ENCODE data around the gene TDRD1. TPM values are rescaled to one million over a fixed set of nuclear protein-coding genes. Genes with fewer than 3 reads are reported as not detected.

The TDRD1 gene
- total RNA-seq, 2 donors from 2014 or later: 0.78 to 0.99 TPM

GRCh38 chr10:114228156-114228555 lies 49.0 kb downstream of the TDRD1 start:
- Histone ChIP-seq H3K36me3 (replicated peaks in 1 of 2; ENCODE audit: insufficient read depth in 1 of 2, low read depth in 2 of 2) (no peaks in the 10 kb centered on the region), H3K27ac (no peak overlapping the region), H3K27me3 (no peaks in the 10 kb centered on the region), H3K4me3 (no peak overlapping the region), H3K9me3 (no peaks in the 10 kb centered on the region), H3K4me1 (no peaks in the 10 kb centered on the region)
- 66 to 68% methylated on average over 3 of the region's 3 CpGs for WGBS, 2 donors
- TF ChIP-seq POLR2A (IDR thresholded peaks at IDR 0.05) (no peak), CTCF (IDR thresholded peaks at IDR 0.05) (no peak)
- DNase-seq (no peak), ATAC-seq (no peak)
- intact Hi-C loops (cut with DNase I): no loop called here

DNA sequence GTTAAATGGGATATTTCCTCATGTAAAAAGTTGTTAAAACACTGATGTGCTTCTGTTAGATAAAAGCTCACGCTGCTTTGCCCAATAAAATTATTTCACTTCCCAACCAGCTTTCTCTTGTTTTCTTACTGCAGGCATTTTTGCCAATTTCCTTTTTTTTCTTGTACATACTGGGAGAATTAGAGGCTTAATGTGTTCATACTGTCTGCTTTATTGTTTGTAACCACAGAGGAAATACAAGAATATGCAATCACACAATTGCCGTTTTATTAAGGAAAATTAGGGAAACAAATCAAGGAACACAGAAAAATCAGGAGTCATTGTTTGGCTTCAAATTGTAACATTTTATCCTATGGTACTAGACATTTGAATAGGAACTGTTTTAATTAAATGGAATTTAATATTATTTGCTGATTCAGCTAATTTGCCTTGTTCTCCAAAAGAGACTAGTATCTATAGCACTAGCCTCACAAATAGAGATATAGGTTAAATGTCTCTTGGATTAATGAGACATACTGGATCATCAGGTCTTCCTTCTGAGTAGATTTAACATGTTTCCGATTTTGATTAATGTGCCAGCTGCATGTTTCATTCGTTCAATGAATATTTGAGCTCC lies 53.5 kb downstream of the TDRD1 start:
- 79 to 83% methylated on average over 4 of the region's 4 CpGs for WGBS, 2 donors
- H3K9me3 ChIP-seq: no peaks in the 10 kb centered on the region
- H3K4me3 ChIP-seq: no peak overlapping the region
- DNase-seq (no peak), ATAC-seq (no peak)
- TF ChIP-seq POLR2A (IDR thresholded peaks at IDR 0.05) (no peak), CTCF (IDR thresholded peaks at IDR 0.05) (no peak)
- intact Hi-C loops (cut with DNase I): no loop called here
- no peaks in the 10 kb centered on the region for H3K36me3 ChIP-seq (replicated peaks in 1 of 2; ENCODE audit: insufficient read depth in 1 of 2, low read depth in 2 of 2)
- H3K27me3 ChIP-seq: no peaks in the 10 kb centered on the region
- H3K27ac ChIP-seq: no peak overlapping the region
- no peaks in the 10 kb centered on the region for H3K4me1 ChIP-seq

GRCh38 chr10:114233482-114233881 lies 54.3 kb downstream of the TDRD1 start:
- DNase-seq: no peak
- Histone ChIP-seq H3K36me3 (replicated peaks in 1 of 2; ENCODE audit: insufficient read depth in 1 of 2, low read depth in 2 of 2) (no peaks in the 10 kb centered on the region), H3K27me3 (no peaks in the 10 kb centered on the region), H3K27ac (no peak overlapping the region), H3K4me1 (peaks cover 2% of the 10 kb centered on the region), H3K4me3 (no peak overlapping the region), H3K9me3 (no peaks in the 10 kb centered on the region)
- no peak for ATAC-seq
- 62 to 67% methylated on average over 6 of the region's 6 CpGs for WGBS, 2 donors
- intact Hi-C loops (cut with DNase I): no loop called here
- no peak for TF ChIP-seq POLR2A (IDR thresholded peaks at IDR 0.05)
- TF ChIP-seq CTCF (IDR thresholded peaks at IDR 0.05): no peak

DNA sequence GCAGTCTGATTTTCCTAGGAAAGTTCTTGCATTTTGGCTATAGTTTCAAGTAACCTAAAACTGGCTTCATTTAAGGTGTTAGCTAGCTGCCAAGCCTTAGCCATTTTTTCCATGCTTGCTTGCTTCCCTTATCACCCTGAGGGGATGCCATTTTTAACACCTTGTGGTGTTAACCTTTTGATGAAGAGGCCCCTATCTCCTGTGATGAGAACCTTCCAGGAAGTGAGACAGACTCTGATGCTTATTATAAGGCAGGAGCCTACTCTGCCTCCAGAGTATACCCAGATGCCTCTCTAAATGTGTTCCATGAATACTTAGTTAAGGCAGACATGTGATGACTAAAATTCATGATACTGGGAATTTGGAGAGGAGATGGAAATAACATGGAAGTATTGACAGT lies 55.0 kb downstream of the TDRD1 start:
- DNase-seq: no peak
- Histone ChIP-seq H3K27me3 (no peaks in the 10 kb centered on the region), H3K27ac (no peak overlapping the region), H3K36me3 (replicated peaks in 1 of 2; ENCODE audit: insufficient read depth in 1 of 2, low read depth in 2 of 2) (no peaks in the 10 kb centered on the region), H3K4me1 (peaks cover 9% of the 10 kb centered on the region), H3K9me3 (no peaks in the 10 kb centered on the region), H3K4me3 (no peak overlapping the region)
- intact Hi-C loops (cut with DNase I): no loop called here
- no peak for ATAC-seq
- TF ChIP-seq POLR2A (IDR thresholded peaks at IDR 0.05): no peak
- no peak for TF ChIP-seq CTCF (IDR thresholded peaks at IDR 0.05)

Measured in body of pancreas (tissue), 4 donors.